SIG-M5 treated with dmso at 0.1 percent for 504 hours (cell line): ENCODE results near the gene CETP.

Experiments used
- DNase-seq: peaks from one replicate; lab custom pipeline; 2025; ENCODE audit not compliant: unreplicated experiment; lab: John Stamatoyannopoulos, UW

Gene CETP, protein sequence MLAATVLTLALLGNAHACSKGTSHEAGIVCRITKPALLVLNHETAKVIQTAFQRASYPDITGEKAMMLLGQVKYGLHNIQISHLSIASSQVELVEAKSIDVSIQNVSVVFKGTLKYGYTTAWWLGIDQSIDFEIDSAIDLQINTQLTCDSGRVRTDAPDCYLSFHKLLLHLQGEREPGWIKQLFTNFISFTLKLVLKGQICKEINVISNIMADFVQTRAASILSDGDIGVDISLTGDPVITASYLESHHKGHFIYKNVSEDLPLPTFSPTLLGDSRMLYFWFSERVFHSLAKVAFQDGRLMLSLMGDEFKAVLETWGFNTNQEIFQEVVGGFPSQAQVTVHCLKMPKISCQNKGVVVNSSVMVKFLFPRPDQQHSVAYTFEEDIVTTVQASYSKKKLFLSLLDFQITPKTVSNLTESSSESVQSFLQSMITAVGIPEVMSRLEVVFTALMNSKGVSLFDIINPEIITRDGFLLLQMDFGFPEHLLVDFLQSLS

DNA sequence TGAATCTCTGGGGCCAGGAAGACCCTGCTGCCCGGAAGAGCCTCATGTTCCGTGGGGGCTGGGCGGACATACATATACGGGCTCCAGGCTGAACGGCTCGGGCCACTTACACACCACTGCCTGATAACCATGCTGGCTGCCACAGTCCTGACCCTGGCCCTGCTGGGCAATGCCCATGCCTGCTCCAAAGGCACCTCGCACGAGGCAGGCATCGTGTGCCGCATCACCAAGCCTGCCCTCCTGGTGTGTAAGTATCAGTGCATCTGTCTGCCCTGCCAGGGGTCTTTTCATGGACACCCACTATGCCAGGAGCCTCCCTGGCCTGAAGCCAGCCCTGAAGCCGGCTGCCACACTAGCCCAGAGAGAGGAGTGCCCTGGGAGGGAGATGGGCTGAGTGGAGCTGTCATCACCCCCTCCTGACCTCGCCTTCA lies at the start of gene CETP:
Gene CETP, plus strand, starts transcription at position 100 of the 431 bp plus-strand sequence. Its CDS starts 30 bp downstream, at position 130.
- DNase-seq, result no peak

DNA sequence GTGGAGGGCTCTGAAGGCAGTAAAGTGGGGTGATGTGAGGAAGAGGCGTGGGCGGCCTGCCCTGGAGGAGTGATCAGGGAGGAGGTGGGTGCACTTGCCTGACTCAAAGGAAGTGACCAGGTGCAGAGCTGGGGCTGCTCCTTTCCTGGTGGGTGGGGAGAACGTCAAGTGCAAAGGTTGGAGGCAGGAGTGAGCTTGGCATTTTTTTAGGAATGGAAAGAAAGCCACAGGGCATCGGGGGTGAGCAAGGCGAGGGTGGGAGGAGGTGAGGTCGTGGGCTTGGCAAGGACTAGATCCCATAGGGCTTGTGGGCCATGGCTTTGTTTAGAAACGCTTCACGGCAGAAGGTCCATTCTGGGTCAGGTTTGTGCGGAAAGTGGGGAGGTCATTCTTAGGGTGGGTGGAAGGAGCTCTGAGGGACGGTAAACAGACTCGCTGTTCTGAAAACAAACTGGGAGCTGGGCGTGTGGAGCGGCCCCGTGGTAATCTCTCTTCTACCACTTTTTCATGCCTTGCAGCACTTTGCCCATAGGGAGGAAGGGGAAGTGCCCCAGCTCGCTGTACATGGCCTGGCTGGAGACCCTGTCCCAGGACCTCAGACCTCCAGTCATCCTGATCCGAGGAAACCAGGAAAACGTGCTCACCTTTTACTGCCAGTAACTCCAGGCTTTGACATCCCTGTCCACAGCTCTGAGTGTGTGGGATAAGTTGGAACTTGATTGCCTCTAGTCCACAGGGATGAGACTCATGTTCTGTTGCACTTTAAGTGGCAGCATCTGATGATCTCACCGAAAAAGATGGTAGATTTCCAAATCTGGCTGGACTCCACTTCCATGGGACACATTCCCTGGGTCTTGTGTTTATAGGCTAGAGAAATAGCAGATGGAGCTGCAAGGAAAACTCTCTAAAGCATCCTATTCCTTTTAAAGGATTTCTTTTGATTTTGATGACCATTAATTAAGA lies 48.7 kb upstream of the CETP start:
- no peak for DNase-seq

DNA sequence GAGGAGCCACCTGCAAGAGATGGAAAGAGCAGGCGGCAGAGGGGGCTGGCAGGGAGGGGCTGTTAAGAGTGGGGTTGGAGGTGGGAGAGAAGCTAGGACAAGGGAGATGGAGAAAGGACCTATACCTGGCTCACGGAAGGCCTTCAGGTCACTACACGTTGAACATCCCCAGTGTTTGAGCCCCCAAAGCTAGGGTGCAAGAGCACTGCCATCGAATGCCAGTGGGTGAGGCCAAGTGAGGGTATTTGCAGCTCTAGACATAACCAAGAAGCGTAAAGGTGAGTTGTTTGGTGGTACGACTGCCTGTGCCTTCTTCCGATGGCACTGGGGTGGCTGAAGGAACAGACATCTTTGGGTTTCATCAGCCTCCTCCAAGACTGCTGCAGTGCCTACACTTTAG lies 46.9 kb upstream of the CETP start:
- DNase-seq, result no peak

DNA sequence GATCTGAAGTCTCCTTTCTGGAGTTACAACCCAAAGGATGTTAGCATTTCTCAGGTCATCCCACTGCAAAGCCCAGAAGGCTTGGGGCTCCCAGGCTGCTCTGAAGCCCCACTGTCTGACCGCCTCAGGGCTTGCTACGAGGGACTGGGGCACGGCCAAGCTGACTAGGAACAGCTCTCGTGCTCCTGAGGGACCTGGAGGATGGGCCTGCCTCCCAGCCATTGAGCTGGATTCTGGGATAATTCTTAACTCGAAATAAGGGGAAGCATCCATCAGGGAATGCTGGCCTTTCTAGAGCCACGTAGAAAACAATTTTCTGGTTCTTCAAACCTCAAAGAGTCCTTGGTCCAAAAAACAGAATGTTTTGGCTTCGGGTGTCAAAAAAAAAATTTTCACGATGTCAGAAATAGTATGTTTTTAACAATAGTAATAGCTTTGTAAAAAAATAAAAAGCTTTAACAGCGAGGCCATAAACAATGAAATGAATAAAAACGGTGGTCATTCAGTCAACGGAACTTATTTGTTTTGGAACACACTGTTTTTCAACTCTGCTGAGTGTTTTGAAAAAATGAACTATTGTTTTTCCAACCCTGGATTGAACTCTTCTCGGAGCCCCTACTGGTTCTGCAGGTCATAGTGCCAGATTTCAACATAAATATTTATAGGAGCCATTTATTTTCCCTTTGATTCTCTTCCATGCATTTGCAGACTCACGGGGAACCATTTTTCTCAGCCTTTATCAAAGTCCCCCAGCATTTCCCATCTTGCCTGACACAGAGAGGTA lies 46.2 kb upstream of the CETP start:
- no peak for DNase-seq

DNA sequence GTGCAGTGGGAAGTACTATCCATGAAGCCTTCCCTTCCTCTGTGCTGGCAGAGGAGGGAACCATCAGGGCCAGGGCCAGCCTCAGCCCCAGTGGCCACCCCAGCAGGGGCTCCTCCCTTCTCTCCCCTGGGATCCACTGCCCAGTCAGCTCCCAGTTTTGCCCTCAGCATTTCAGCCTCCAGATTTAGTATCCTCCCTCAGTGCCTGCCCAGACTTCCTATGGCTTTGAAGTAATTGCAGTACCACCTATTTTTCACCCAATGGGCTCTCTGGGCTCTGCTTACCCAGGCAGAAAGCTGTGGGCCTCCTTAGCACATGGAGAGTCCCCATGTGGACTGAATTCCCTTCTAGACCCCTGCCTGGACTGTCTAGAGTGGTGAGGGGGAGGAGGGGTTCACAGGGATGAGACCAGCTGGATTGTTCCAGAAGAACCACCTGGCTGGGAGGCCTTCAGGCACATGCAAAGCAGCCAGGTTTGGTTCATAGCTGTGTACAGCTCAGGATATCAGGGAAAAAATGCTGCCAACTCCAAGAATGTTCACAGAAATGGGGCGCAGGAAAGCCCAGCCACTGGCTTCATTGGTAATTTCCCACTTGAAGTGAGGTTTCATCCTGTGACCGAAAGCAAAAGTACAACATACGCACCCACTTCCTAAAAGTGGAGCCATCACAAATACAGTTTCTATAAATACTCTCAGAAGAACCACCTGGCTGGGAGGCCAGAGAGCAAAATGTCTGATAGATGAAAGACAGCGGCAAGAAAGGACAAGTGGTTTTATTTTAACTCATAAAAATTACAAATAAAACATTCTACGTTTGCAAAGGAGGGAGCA lies 45.0 kb upstream of the CETP start:
- DNase-seq, result peak; percentile 46

DNA sequence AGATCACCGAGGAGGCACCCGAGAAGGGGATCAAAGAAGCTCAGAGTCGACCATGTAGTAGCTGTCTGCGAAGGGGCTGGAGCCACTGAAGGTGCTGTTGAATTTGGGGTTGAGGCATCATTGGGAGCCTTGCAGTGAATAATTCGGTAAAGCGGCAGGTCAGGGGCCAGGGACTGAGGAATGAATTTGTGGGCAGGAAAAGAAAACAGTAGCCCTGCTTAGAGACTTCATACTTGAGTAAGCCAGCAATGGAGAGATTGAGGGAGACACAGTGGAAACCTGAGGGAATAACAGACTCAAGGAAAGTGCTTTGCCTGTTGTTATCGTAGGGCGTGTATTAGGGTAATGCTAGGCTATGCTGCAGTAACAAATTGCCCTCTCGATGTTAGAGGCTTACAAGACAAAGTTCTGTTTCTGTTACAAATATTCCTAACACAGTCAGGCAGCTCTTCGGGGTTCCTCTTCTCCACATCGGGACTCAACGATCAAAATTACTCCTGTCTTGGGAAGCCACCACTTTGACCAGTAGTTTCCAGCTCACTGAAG lies 43.2 kb upstream of the CETP start:
- no peak for DNase-seq

DNA sequence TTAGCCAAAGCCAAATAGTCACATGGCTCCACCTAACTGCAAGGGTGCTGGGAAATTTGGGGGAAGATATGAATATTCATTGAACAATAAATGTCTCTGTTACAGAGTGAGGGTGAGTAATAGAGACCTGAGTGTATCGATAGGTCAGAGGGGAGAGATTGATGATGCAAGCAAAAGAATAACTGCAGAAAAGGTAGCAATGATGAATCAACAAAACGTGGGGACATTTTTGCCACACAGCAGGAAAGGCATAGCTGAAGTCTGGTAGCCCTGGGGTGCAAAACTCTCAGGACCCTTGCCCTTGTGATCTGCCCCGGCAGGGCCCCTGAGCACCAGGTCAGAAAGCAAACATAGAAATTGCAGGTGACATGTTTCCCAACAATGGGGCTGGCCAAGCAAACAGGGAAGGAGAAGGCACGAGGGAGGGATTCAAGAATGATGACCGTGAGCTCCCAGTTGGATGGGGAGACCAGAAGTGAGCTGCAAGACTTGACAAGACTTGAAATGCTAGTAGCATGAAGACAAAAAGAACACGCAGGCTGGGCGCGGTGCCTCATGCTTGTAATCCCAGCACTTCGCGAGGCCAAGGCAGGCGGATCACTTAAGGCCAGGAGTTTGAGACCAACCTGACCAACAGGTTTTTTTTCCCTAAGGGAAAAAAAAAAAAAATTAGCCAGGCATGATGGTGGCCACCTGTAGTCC lies 42.5 kb upstream of the CETP start:
- no peak for DNase-seq

DNA sequence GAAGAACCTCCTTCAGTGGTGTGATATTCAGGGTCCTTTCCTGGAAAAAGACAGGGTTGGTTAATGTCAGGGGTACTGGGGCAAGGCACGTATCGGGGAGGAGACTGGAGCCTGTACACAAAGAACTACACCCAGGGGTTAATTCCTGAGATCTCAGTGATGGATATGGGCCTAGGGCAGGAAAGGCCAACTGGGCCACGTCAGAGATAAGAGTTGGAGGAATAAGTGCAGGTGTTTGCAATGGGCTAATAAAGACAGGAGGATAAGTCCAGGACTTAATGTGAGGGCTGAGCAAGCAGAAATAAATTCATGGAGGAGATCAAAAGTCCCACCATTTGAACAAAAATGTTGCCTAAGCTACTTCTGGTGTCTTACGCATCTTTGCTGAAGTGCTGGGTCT lies 40.2 kb upstream of the CETP start:
- DNase-seq, result no peak

DNA sequence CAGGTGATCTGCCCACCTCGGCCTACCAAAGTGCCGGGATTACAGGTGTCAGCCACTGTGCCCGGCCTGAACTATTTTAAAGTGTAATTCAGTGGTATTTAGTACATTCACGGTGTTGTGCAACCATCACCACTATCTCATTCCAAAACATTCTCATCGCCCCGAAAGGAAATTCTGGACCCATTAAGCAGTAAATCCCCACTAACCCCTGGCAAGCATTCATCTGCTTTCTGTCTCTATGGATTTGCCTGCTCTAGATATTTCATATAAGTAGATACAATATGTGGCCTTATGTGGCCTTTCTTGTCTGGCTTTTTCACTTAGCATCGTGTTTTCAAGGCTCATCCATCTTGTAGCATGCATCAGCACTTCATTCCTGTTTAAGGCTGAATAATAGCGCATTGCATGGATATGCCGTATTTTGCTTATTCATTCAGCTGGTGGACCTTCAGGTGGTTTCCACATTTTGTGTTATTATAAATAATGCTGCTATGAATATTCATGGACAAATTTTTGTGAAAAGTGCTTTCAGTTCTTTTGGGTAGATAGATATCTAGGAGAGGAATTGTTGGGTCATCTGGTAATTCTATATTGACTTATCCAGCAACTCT lies 38.2 kb upstream of the CETP start:
- DNase-seq, result no peak

DNA sequence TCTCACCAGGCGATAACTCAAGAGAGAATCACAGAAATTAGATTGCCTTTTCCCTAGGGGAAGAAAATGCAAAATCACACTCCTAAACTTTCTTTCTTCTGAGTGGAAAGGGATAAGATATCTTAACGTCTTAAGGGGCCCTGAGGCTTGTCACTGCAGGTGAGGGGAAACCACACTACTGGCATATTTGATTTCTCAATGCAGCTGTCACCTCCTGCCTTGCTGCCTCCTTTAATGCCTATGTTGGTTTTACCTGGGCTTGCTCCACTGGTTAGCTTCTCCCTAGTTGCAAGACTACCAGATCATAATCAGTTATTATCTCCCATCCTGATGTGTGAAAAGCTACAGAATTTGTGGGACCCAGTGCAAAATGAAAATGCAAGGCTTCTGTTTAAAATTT lies 34.3 kb upstream of the CETP start:
- no peak for DNase-seq

DNA sequence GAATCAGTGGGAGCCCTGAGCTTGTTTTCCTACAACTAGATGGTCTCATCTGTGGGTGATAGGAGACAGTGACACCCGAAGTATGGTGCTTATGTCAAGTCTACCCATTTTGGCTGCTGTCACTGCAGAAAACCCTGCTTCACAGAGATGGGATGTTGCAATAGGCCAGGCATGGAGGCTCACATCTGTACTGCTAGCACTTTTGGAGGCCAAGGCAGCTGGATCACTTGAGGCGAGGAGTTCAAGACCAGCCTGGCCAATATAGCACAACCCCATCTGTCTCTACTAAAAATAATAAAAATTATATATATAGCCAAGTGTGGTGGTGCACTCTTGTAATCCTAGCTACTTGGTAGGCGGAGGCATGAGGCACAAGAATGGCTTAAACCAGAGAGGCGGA lies 32.1 kb upstream of the CETP start:
- DNase-seq, result no peak

DNA sequence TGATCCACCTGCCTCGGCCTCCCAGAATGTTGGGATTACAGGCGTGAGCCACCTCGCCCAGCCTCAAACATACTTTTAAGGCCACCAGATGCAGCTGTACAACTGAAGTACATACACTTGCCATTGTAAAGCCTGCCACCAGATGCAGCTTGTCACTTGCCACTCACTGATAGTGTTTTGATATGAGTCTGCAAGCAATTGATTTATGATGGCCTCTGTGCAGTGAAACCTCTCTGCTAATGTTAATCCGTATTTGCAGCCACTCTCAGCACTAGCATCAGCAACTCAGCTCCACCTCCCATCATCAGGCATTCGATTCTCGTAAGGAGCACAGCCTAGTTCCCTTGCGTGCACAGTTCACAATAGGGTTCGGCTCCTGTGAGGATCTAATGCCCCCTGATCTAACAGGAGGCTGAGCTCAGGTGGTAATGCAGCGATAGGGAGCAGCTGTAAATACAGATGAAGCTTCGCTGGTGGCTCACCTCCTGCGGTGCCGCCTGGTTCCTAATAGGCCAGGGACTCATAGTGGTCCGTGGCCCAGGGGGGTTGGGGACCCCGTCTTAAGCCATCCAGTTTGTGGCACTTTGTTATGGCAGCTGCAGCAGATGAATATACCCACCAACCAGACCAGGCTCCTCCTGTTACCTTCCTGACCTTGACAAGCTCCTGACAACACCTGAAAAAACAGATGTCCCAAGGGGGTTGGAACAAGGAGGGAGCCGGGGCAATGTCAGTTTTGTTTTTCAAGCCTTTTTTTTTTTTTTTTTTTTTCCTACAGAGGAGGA lies 31.1 kb upstream of the CETP start:
- no peak for DNase-seq

DNA sequence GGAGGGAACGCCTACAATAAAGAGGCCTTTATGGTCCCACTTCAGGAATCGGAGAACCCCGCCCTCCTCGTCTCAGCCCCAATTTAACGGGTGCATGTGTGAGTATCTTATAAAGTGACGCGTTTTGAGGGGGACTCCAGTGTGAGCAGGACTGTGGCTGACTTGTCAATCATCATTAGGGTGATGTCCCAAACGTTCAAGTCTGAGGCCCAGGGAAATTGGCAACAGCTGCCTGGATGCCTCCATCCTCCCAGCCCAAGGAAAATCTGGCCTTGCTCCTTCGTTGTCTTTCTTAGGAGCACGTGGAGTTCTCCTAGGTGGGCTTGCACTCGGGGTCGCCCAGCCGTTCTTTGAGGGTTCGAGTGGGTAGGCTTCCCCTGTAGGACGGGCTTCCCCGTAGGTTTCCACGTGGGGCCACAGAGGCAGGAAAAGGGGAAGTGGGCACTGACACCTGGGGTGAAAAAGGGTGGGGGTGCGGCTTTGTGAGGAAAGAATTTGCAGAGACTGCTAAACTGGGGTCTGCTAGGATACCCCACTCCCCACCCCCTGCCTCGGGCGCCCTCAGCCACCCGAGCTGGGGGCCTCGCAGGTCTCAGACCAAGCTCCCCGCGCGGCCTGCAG lies 30.4 kb upstream of the CETP start:
- DNase-seq, result peak; percentile 64

DNA sequence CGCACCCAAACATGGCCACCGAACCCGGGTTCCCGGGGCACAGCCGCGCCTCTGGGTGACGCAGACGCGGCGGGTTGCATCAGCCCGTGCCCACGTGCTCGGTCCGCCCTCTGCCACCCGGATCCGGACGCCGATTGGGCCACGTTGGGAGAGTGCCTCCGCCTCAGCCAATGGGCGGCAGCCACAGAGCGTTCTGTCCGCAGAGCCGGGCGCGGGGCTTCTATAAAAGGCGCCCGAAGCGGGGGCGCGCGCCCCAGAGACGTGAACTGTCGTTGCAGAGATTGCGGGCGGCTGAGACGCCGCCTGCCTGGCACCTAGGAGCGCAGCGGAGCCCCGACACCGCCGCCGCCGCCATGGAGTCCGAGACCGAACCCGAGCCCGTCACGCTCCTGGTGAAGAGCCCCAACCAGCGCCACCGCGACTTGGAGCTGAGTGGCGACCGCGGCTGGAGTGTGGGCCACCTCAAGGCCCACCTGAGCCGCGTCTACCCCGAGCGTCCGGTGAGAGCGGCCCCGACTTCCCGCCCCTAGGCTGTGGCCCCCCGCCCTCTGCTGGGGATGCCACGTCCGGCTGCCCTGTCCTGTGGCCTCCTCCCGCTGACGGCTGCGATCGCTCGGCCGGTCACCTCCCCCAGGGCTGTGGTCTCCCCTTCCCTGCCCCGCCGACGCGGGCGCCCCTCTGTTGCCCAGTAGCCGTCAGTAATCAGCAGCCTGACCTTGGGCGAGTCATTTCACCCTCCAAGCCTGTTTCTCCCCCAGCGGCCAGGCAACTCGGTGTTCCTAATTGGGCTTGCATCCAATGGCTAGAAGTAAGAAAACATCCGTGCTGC lies 29.6 kb upstream of the CETP start, which contains the start of gene HERPUD1:
Gene HERPUD1, plus strand, starts transcription at position 251 of the 829 bp plus-strand sequence. Its CDS starts 103 bp downstream, at position 354.
- peak; percentile 93 for DNase-seq

DNA sequence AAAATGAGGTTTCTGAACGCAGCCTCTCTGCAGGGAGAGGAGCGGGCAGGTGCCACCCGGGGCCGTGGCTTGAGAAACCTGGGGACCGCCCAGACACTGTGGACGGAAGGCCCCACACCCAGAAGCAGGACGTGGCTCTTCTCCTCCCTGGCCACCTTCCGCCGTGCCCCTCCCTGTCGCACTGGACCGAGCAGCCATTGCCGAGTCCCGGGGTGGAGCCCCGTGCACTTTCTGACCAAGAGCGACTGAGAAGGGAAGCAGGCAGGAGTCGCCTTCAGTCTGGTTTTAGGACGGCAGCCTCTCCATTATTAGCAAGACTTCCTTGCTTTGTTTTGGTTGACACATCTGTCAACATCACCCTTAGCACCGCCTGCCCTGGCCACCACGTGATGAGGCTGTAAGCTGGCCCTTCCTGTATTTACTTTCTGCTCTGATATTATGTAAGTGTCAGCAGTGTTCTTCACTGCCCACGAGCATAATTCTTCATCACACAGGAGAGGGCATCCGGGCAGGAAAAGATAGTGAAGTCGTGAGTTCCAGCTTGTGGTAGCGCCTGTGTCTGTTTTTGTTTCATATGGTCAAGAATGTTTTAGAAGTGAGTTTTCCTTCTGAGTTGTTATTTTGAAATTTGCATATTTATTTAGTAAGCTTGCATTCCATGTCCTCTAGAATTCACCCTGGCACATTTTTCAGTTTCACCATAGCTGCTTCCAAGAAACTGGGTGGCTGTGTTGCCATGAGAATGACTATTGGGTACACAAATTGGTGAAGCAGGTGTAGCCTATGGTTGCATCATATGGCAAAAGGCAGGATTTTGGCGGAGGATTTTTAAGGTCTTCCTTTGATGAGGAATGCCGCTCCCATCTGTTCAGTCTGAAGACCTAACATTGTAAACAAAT lies 28.8 kb upstream of the CETP start:
- peak; percentile 82 for DNase-seq
